ENCODE data around the gene CHST14. TPM values are rescaled to one million over a fixed set of nuclear protein-coding genes. Genes with fewer than 3 reads are reported as not detected.
A peak's percentile ranks its signal among the peaks of the same experiment; 100 is the strongest.

The CHST14 gene
- total RNA-seq, 4 donors from 2014 or later: 2.9 to 8.8 (median 4.1) TPM; not detected in 1

DNA sequence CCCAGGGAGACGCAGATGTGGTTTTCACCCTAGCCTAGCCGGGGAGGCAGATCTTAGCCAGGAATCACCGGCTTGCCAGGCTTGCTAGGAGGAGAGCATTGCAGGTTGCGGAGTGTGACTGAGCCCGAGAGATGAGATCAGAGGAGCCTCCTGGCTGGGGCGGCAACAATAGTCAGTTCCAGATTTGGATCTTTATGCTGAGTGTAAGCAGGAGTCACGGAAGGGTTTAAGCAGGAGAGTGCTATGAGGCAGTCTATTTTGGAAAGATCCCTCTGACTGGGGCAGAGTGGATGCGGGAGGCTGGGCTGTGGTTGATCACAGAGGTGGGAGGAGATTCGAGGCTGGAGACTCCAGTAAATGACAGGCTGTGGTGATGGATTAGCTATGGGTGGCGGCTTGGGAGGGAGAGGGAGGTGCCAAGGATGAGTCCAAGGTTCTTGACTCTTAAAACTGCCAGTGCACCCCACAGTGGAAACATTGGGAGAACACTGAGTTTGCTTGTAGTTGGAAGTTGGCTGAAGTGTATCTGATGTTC is 40.4 kb upstream of the CHST14 start:
- no peak overlapping the region for H3K27ac ChIP-seq
- H3K9me3 ChIP-seq: no peaks in the 10 kb centered on the region
- in situ Hi-C loops (cut with MboI; ENCODE audit: low pct_ligation_motif_present in 1 of 4, low pct_unique_long_range_greater_than_20kb in 1 of 4, low sequenced_read_pairs in 3 of 4) (no loop called here), intact Hi-C loops (cut with DNase I; ENCODE audit: low total_unique reads) (no loop called here)
- no peaks in the 10 kb centered on the region for H3K27me3 ChIP-seq
- H3K36me3 ChIP-seq: no peaks in the 10 kb centered on the region
- peak; percentile 69 for DNase-seq
- TF ChIP-seq POLR2AphosphoS5 (IDR thresholded peaks at IDR 0.05) (no peak), POLR2A (IDR thresholded peaks at IDR 0.05) (no peak), EP300 (IDR thresholded peaks at IDR 0.05; ENCODE audit: low read depth) (no peak)
- TF ChIP-seq, protein P1, sequence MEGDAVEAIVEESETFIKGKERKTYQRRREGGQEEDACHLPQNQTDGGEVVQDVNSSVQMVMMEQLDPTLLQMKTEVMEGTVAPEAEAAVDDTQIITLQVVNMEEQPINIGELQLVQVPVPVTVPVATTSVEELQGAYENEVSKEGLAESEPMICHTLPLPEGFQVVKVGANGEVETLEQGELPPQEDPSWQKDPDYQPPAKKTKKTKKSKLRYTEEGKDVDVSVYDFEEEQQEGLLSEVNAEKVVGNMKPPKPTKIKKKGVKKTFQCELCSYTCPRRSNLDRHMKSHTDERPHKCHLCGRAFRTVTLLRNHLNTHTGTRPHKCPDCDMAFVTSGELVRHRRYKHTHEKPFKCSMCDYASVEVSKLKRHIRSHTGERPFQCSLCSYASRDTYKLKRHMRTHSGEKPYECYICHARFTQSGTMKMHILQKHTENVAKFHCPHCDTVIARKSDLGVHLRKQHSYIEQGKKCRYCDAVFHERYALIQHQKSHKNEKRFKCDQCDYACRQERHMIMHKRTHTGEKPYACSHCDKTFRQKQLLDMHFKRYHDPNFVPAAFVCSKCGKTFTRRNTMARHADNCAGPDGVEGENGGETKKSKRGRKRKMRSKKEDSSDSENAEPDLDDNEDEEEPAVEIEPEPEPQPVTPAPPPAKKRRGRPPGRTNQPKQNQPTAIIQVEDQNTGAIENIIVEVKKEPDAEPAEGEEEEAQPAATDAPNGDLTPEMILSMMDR (IDR thresholded peaks at IDR 0.05): no peak
- WGBS, 2 donors (ENCODE audit: low coverage in 1 of 2): 45 to 80% methylated on average over 1 to 10 of the region's 10 CpGs
- H3K4me3 ChIP-seq: no peak overlapping the region
- H3K4me1 ChIP-seq: peaks cover 0 to 3% (median 0%) of the 10 kb centered on the region in 4 donors

- peaks cover 19 to 32% (median 27%) of the 10 kb centered on the region in 4 donors for H3K4me1 ChIP-seq
- no peaks in the 10 kb centered on the region for H3K9me3 ChIP-seq
- no peaks in the 10 kb centered on the region for H3K36me3 ChIP-seq
- in situ Hi-C loops (cut with MboI; ENCODE audit: low pct_ligation_motif_present in 1 of 4, low pct_unique_long_range_greater_than_20kb in 1 of 4, low sequenced_read_pairs in 3 of 4): no loop called here
- WGBS, 2 donors (ENCODE audit: low coverage in 1 of 2): 35 to 60% methylated on average over 3 to 20 of the region's 20 CpGs
- peaks cover 23% of the 10 kb centered on the region for H3K27me3 ChIP-seq
- no peak overlapping the region for H3K27ac ChIP-seq
- no peak for TF ChIP-seq POLR2A (IDR thresholded peaks at IDR 0.05)
- TF ChIP-seq POLR2AphosphoS5 (IDR thresholded peaks at IDR 0.05): no peak
- no peak for TF ChIP-seq EP300 (IDR thresholded peaks at IDR 0.05; ENCODE audit: low read depth)
- TF ChIP-seq, protein P1 (IDR thresholded peaks at IDR 0.05): no peak
- H3K4me3 ChIP-seq: peak overlapping the region in 1 of 4 donors; percentile 51
- no peak for DNase-seq
- intact Hi-C loops (cut with DNase I; ENCODE audit: low total_unique reads): no loop called here
Observed at GRCh38 chr15:40435023-40435709, 35.6 kb upstream of the CHST14 start.

- no peak for TF ChIP-seq EP300 (IDR thresholded peaks at IDR 0.05; ENCODE audit: low read depth)
- TF ChIP-seq POLR2AphosphoS5 (IDR thresholded peaks at IDR 0.05): no peak
- no peak for TF ChIP-seq POLR2A (IDR thresholded peaks at IDR 0.05)
- TF ChIP-seq, protein P1 (IDR thresholded peaks at IDR 0.05): no peak
- no peak for DNase-seq
- WGBS, 2 donors (ENCODE audit: low coverage in 1 of 2): 21 to 24% methylated on average over 5 to 13 of the region's 15 CpGs
- intact Hi-C loops (cut with DNase I; ENCODE audit: low total_unique reads) (no loop called here), in situ Hi-C loops (cut with MboI; ENCODE audit: low pct_ligation_motif_present in 1 of 4, low pct_unique_long_range_greater_than_20kb in 1 of 4, low sequenced_read_pairs in 3 of 4) (no loop called here)
- H3K27ac ChIP-seq: peak overlapping the region in 1 of 4 donors; percentile 37
- H3K4me3 ChIP-seq: peak overlapping the region in 3 of 4 donors; percentile 34 to 51 (median 37)
- no peaks in the 10 kb centered on the region for H3K36me3 ChIP-seq
- peaks cover 19 to 34% (median 31%) of the 10 kb centered on the region in 4 donors for H3K4me1 ChIP-seq
- H3K9me3 ChIP-seq: no peaks in the 10 kb centered on the region
- H3K27me3 ChIP-seq: peaks cover 23% of the 10 kb centered on the region
Observed at GRCh38 chr15:40435710-40436089, 35.1 kb upstream of the CHST14 start.

DNA sequence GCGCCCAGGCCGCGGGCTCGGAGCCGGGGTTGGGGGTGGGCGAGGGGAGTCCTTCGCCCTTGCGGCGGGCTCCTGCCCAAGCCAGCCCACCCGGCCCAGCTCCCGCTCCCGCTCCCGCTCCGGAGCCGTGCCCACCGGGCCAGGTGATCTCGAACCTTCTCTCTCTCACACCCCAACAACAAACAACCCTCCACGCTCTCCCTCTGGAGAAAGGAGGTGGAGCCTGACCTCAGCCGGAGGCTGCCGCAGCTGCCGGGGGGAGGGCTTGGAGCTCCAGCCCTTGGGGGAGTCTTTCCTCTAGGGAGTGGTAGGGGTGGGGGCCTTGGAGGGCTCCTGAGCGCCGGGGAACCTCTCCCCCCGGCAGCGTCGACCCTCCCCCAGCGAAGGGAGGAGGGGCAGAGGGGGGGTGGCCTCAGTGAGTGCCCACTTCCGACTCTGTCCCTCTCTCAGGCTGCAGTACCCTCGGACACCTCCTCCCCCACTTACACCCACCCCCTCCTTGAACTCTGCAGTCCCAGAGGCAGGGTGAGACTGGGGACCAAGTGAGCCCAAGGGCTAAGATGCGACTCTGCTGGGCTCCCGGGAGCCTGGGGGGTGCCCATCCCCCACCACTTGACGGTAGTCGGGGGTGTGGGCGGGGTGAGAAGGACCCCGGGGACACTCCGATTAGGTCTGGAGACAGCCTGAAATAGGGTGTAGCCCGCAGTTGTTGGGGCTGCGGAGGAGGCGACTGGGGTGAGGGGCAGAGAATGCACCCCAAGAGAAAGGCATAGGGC is 34.5 kb upstream of the CHST14 start:
- peaks cover 23% of the 10 kb centered on the region for H3K27me3 ChIP-seq
- peaks cover 19 to 34% (median 31%) of the 10 kb centered on the region in 4 donors for H3K4me1 ChIP-seq
- peak; percentile 49 for DNase-seq
- H3K9me3 ChIP-seq: no peaks in the 10 kb centered on the region
- H3K36me3 ChIP-seq: no peaks in the 10 kb centered on the region
- peak overlapping the region in 1 of 4 donors; percentile 37 for H3K27ac ChIP-seq
- TF ChIP-seq EP300 (IDR thresholded peaks at IDR 0.05; ENCODE audit: low read depth): no peak
- no peak for TF ChIP-seq POLR2A (IDR thresholded peaks at IDR 0.05)
- TF ChIP-seq POLR2AphosphoS5 (IDR thresholded peaks at IDR 0.05): no peak
- TF ChIP-seq, protein P1 (IDR thresholded peaks at IDR 0.05): no peak
- WGBS, 2 donors (ENCODE audit: low coverage in 1 of 2): 1% methylated on average over 28 of the region's 39 CpGs; no CpG with 5 or more reads in 1 of the 2 donors
- peak overlapping the region; percentile 34 to 51 (median 37) for H3K4me3 ChIP-seq
- intact Hi-C loops (cut with DNase I; ENCODE audit: low total_unique reads) (no loop called here), in situ Hi-C loops (cut with MboI; ENCODE audit: low pct_ligation_motif_present in 1 of 4, low pct_unique_long_range_greater_than_20kb in 1 of 4, low sequenced_read_pairs in 3 of 4) (no loop called here)

Data from transverse colon (tissue), 4 donors.